Natural killer cell (primary cell): ENCODE measurements around the gene GINM1. TPM values are rescaled to one million over a fixed set of nuclear protein-coding genes. Genes with fewer than 3 reads are reported as not detected.

Experiments
- ATAC-seq, 3 donors: fragments of 150-1000 bp in 2 of 3; fragments of 200-7000 bp in 1 of 3; cut with Tn5 transposase; 1 replicate in 1 of 3; 2 replicates in 2 of 3; pipeline ENCODE4 v1.10.0; 2021; ENCODE audit warnings: mild to moderate bottlenecking in 2 of 3, moderate library complexity in 2 of 3
- DNase-seq, 2 donors: peaks; one replicate each; pipeline versions ENCODE4 v3.0.0 to v3.0.0-alpha.2; 2013 to 2021; ENCODE audit warnings: mixed read lengths in 1 of 2
- H3K27ac ChIP-seq: one replicate; pipeline ENCODE4 v1.5.1; 2013; ENCODE audit warnings: mild to moderate bottlenecking, low read length
- H3K27me3 ChIP-seq: one replicate; pipeline ENCODE4 v1.6.1; 2013; ENCODE audit warnings: low read length; ENCODE audit not compliant: control insufficient read depth, insufficient read depth
- H3K36me3 ChIP-seq: one replicate; pipeline ENCODE4 v1.6.1; 2013; ENCODE audit warnings: low read length; ENCODE audit not compliant: control insufficient read depth, insufficient read depth
- H3K4me1 ChIP-seq: one replicate; pipeline ENCODE4 v1.6.1; 2013; ENCODE audit warnings: low read length; ENCODE audit not compliant: control insufficient read depth, insufficient read depth
- H3K4me3 ChIP-seq: one replicate; pipeline ENCODE4 v1.5.1; 2013; ENCODE audit warnings: low read length
- H3K9me3 ChIP-seq: one replicate; pipeline ENCODE4 v1.6.1; 2013; ENCODE audit warnings: low read length; ENCODE audit not compliant: control insufficient read depth, insufficient read depth
- H3K27ac Mint-ChIP-seq, 2 donors: one replicate each; pipeline ENCODE4 v1.8.0; 2022; ENCODE audit warnings: mild to moderate bottlenecking in 2 of 2, mixed read lengths in 2 of 2, moderate library complexity in 1 of 2
- H3K27me3 Mint-ChIP-seq, 2 donors: one replicate each; pipeline ENCODE4 v1.8.0; 2022; ENCODE audit warnings: low read depth in 2 of 2, mixed read lengths in 2 of 2
- H3K36me3 Mint-ChIP-seq: one replicate; pipeline ENCODE4 v1.8.0; 2022; ENCODE audit warnings: mixed read lengths
- H3K4me1 Mint-ChIP-seq, 2 donors: one replicate each; pipeline ENCODE4 v1.8.0; 2022; ENCODE audit warnings: mixed read lengths in 2 of 2
- H3K4me3 Mint-ChIP-seq: one replicate; pipeline ENCODE4 v1.8.0; 2022; ENCODE audit warnings: mild to moderate bottlenecking, moderate library complexity, mixed read lengths
- H3K9me3 Mint-ChIP-seq, 2 donors: one replicate each; pipeline ENCODE4 v1.8.0; 2022; ENCODE audit warnings: mixed read lengths in 2 of 2
- CTCF ChIP-seq: fragments of 200-600 bp; IDR thresholded peaks from one replicate; pipeline ENCODE4 v1.8.0; 2022; ENCODE audit warnings: antibody characterized with exemption
- WGBS: methylation state at CpG from one replicate; pipeline ENCODE4 v1.1.7; 2013; ENCODE audit warnings: missing lambda C conversion rate; ENCODE audit not compliant: insufficient coverage; 5-methylcytosine and 5-hydroxymethylcytosine counted together
- intact Hi-C: fragments of 100-400 bp; cut with micrococcal nuclease; formaldehyde crosslinking; loops from one replicate; pipeline ENCODE4 v1.14.2; 2022
- total RNA-seq, 4 donors: library from RNA; stranded (reverse); fragments of 120-200 nt in 1 of 4; gene quantifications; one replicate each; pipeline versions ENCODE4 v1.2.3 to v1.2.4, GENCODE V29; 2013 to 2022

Gene GINM1
- total RNA-seq, 3 donors from 2014 or later (not counting 1 experiment from before 2014, with no cell fraction given), result 19.0 to 25.9 (median 21.6) TPM

- WGBS, result 86% methylated on average over 7 of the region's 7 CpGs
- intact Hi-C loops, result loop anchor here (5.0 to 10.0 kb wide), 2 partner anchors 149 to 297 kb away; partner anchors contain the start of genes LATS1 and LRP11
- no peak for ATAC-seq
- Mint-ChIP-seq H3K4me1 (peaks cover 8 to 13% of the 10 kb centered on the region in 2 donors), H3K36me3 (no peaks in the 10 kb centered on the region), H3K27me3 (no peaks in the 10 kb centered on the region), H3K27ac (no peak overlapping the region), H3K9me3 (no peaks in the 10 kb centered on the region), H3K4me3 (peak overlapping the region; percentile 60)
- DNase-seq, result no peak
- TF ChIP-seq CTCF, result no peak
- Histone ChIP-seq H3K27me3 (no peaks in the 10 kb centered on the region), H3K4me3 (no peak overlapping the region), H3K36me3 (no peaks in the 10 kb centered on the region), H3K4me1 (peaks cover 9% of the 10 kb centered on the region), H3K9me3 (no peaks in the 10 kb centered on the region), H3K27ac (no peak overlapping the region)
Observed at GRCh38 chr6:149567945-149568585, 1.9 kb downstream of the GINM1 start.

GRCh38 chr6:149580880-149581279 is 14.7 kb downstream of the GINM1 start:
- H3K4me3 Mint-ChIP-seq, result no peak overlapping the region
- H3K9me3 Mint-ChIP-seq, result no peaks in the 10 kb centered on the region
- H3K27me3 Mint-ChIP-seq, result no peaks in the 10 kb centered on the region
- 100% methylated on average over 4 of the region's 5 CpGs for WGBS
- no peak overlapping the region for H3K4me3 ChIP-seq
- no peaks in the 10 kb centered on the region for H3K9me3 ChIP-seq
- intact Hi-C loops, result no loop called here
- no peak overlapping the region for H3K27ac ChIP-seq
- no peaks in the 10 kb centered on the region for H3K4me1 ChIP-seq
- no peak overlapping the region for H3K27ac Mint-ChIP-seq
- ATAC-seq (no peak), DNase-seq (no peak)
- H3K36me3 Mint-ChIP-seq, result no peaks in the 10 kb centered on the region
- H3K4me1 Mint-ChIP-seq, result peaks cover 5 to 14% of the 10 kb centered on the region in 2 donors
- no peak for TF ChIP-seq CTCF
- peaks cover 41% of the 10 kb centered on the region for H3K36me3 ChIP-seq
- H3K27me3 ChIP-seq, result no peaks in the 10 kb centered on the region

- WGBS, result 100% methylated on average over 4 of the region's 5 CpGs
- no peaks in the 10 kb centered on the region for H3K36me3 Mint-ChIP-seq
Observed at GRCh38 chr6:149581349-149581748, 15.2 kb downstream of the GINM1 start.

More at GRCh38 chr6:149581349-149581748, 15.2 kb downstream of the GINM1 start:
- Mint-ChIP-seq H3K27me3 (no peaks in the 10 kb centered on the region), H3K4me3 (no peak overlapping the region), H3K9me3 (no peaks in the 10 kb centered on the region), H3K4me1 (peaks cover 5 to 11% of the 10 kb centered on the region in 2 donors), H3K27ac (no peak overlapping the region)
- ATAC-seq (no peak), DNase-seq (no peak)
- TF ChIP-seq CTCF, result no peak
- no peaks in the 10 kb centered on the region for H3K4me1 ChIP-seq
- intact Hi-C loops, result no loop called here
- no peak overlapping the region for H3K27ac ChIP-seq
- H3K36me3 ChIP-seq, result peaks cover 39% of the 10 kb centered on the region
- H3K4me3 ChIP-seq, result no peak overlapping the region
- no peaks in the 10 kb centered on the region for H3K9me3 ChIP-seq
- H3K27me3 ChIP-seq, result no peaks in the 10 kb centered on the region
